ENCODE results near the gene EDIL3.

Gene EDIL3

GRCh38 chr5:84072339-84072738, 312.3 kb downstream of the EDIL3 start:
- no peak for DNase-seq (ENCODE audit: extremely low read depth, insufficient read length)
- TF ChIP-seq, protein P1, sequence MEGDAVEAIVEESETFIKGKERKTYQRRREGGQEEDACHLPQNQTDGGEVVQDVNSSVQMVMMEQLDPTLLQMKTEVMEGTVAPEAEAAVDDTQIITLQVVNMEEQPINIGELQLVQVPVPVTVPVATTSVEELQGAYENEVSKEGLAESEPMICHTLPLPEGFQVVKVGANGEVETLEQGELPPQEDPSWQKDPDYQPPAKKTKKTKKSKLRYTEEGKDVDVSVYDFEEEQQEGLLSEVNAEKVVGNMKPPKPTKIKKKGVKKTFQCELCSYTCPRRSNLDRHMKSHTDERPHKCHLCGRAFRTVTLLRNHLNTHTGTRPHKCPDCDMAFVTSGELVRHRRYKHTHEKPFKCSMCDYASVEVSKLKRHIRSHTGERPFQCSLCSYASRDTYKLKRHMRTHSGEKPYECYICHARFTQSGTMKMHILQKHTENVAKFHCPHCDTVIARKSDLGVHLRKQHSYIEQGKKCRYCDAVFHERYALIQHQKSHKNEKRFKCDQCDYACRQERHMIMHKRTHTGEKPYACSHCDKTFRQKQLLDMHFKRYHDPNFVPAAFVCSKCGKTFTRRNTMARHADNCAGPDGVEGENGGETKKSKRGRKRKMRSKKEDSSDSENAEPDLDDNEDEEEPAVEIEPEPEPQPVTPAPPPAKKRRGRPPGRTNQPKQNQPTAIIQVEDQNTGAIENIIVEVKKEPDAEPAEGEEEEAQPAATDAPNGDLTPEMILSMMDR (IDR thresholded peaks at IDR 0.05; ENCODE audit: insufficient read depth, low read length, poor library complexity, severe bottlenecking): no peak
- Histone ChIP-seq H3K27me3 (replicated peaks; ENCODE audit: control insufficient read depth, insufficient read depth, low read length) (no peaks in the 10 kb centered on the region), H3K36me3 (ENCODE audit: control insufficient read depth, insufficient read depth, low read length) (no peaks in the 10 kb centered on the region), H3K4me3 (replicated peaks; ENCODE audit: low read depth, low read length) (no peak overlapping the region)

DNA sequence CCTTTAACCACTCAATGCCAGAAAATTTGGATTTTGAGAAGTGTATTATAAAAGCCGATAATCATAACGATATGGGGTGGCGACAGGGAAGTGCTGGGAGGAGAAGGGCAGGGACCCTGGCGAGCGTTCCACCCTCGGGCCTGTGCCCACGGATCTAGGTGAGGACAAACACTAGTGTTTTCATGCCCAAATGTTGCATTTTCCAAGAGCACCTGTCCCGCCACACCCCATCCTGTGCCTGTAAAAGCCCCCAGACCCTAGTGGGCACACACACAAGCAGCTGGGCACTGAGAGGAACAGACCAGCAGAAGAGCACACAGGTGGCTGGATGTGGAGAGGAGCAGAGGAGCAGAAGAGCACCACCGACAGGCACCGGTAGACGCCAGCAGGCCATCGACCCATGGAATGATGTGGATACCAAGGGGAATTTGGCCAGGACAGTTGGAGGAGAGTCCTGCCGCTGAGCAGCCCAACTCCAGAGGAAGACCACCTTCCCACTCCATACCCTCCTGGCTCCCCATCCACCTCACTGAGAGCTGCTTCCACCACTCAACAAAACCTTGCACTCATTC, 315.0 kb downstream of the EDIL3 start:
- Histone ChIP-seq H3K4me3 (replicated peaks; ENCODE audit: low read depth, low read length) (no peak overlapping the region), H3K27me3 (replicated peaks; ENCODE audit: control insufficient read depth, insufficient read depth, low read length) (no peaks in the 10 kb centered on the region), H3K36me3 (ENCODE audit: control insufficient read depth, insufficient read depth, low read length) (no peaks in the 10 kb centered on the region)
- TF ChIP-seq, protein P1 (IDR thresholded peaks at IDR 0.05; ENCODE audit: insufficient read depth, low read length, poor library complexity, severe bottlenecking): no peak
- no peak for DNase-seq (ENCODE audit: extremely low read depth, insufficient read length)

- no peaks in the 10 kb centered on the region for H3K36me3 ChIP-seq (ENCODE audit: control insufficient read depth, insufficient read depth, low read length)
- no peaks in the 10 kb centered on the region for H3K27me3 ChIP-seq (replicated peaks; ENCODE audit: control insufficient read depth, insufficient read depth, low read length)
- TF ChIP-seq, protein P1 (IDR thresholded peaks at IDR 0.05; ENCODE audit: insufficient read depth, low read length, poor library complexity, severe bottlenecking): no peak
- no peak overlapping the region for H3K4me3 ChIP-seq (replicated peaks; ENCODE audit: low read depth, low read length)
- DNase-seq (ENCODE audit: extremely low read depth, insufficient read length): no peak
Observed at GRCh38 chr5:84063041-84063440, 321.6 kb downstream of the EDIL3 start.

DNA sequence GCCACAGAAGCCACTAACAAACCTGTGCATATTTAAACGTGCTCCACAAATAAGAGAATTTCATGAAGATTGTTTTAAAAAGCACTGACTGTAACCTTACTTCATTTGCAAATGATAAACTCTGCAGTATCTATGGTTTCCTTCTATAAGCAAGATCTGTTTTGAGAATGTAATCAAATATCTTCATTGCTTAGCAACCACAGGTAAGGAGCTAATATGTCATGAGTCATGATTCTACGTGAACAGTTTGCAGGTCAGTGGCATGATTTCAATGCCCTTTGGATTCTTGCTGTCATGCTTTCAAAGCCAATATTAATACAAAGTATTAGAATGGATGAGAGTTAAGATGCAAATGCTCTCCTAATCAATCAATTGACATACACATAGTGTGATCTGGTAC, 325.0 kb downstream of the EDIL3 start:
- no peaks in the 10 kb centered on the region for H3K36me3 ChIP-seq (ENCODE audit: control insufficient read depth, insufficient read depth, low read length)
- no peaks in the 10 kb centered on the region for H3K27me3 ChIP-seq (replicated peaks; ENCODE audit: control insufficient read depth, insufficient read depth, low read length)
- TF ChIP-seq, protein P1 (IDR thresholded peaks at IDR 0.05; ENCODE audit: insufficient read depth, low read length, poor library complexity, severe bottlenecking): no peak
- no peak for DNase-seq (ENCODE audit: extremely low read depth, insufficient read length)
- H3K4me3 ChIP-seq (replicated peaks; ENCODE audit: low read depth, low read length): no peak overlapping the region

DNA sequence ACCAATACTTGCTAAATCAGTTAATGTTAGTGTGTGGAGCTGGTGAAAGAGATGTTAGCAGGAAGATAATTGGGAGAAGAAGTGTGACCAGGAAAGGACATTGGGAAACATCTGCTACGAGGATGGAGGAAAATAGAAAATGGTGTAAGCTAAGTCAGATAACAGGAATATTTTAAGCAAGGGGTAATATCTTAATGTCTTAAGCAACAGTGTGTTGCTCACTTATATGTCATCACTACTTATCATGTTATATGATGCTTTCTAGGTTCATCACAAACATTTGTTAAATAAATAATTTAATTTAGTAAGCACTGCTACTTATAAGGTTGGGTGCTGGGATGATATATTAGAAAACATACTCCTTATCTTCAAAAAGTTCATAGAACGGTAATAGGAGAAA, 326.1 kb downstream of the EDIL3 start:
- Histone ChIP-seq H3K36me3 (ENCODE audit: control insufficient read depth, insufficient read depth, low read length) (no peaks in the 10 kb centered on the region), H3K27me3 (replicated peaks; ENCODE audit: control insufficient read depth, insufficient read depth, low read length) (no peaks in the 10 kb centered on the region), H3K4me3 (replicated peaks; ENCODE audit: low read depth, low read length) (no peak overlapping the region)
- TF ChIP-seq, protein P1 (IDR thresholded peaks at IDR 0.05; ENCODE audit: insufficient read depth, low read length, poor library complexity, severe bottlenecking): no peak
- no peak for DNase-seq (ENCODE audit: extremely low read depth, insufficient read length)

- TF ChIP-seq, protein P1 (IDR thresholded peaks at IDR 0.05; ENCODE audit: insufficient read depth, low read length, poor library complexity, severe bottlenecking): no peak
- H3K4me3 ChIP-seq (replicated peaks; ENCODE audit: low read depth, low read length): no peak overlapping the region
Observed at GRCh38 chr5:84057211-84057610, 327.5 kb downstream of the EDIL3 start.

More at GRCh38 chr5:84057211-84057610, 327.5 kb downstream of the EDIL3 start:
- no peaks in the 10 kb centered on the region for H3K36me3 ChIP-seq (ENCODE audit: control insufficient read depth, insufficient read depth, low read length)
- DNase-seq (ENCODE audit: extremely low read depth, insufficient read length): no peak
- no peaks in the 10 kb centered on the region for H3K27me3 ChIP-seq (replicated peaks; ENCODE audit: control insufficient read depth, insufficient read depth, low read length)

All from GM06990 (cell line).